Erythroblast (primary cell): ENCODE measurements around the gene FRZB.

Source experiments
- DNase-seq, 2 experiments: peaks; one replicate each; lab custom pipeline; 2025; lab: John Stamatoyannopoulos, UW
- GATA1 ChIP-seq: IDR thresholded peaks from 2 replicates; pipeline ENCODE4 v1.6.1; 2011; ENCODE audit warnings: low read depth, mild to moderate bottlenecking, control low read depth, low read length, moderate library complexity
- POLR2A ChIP-seq: IDR thresholded peaks from 2 replicates; pipeline ENCODE4 v1.6.1; 2011; ENCODE audit warnings: mild to moderate bottlenecking, low read length

FRZB gene

DNA sequence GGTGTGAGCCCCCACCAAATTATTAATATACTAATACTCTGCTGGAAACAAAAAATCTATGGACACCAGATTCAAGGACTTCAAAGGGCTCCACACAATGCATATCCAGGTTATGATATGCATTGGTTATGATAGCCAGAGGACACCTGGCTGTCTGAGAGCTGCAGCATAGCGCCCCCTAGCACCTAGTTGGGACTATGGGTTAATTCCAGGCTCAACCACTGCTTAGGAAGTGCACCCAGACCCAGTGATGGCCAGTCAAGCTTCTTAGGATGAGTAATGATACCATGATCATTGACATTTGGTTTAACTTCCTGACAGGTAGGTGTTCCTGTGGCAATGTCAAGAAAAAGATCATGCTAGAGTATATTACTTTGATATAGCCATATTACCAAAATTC lies 3.8 kb upstream of the FRZB start:
- peak; percentile 37 to 54 for DNase-seq
- TF ChIP-seq POLR2A = no peak
- no peak for TF ChIP-seq GATA1

DNA sequence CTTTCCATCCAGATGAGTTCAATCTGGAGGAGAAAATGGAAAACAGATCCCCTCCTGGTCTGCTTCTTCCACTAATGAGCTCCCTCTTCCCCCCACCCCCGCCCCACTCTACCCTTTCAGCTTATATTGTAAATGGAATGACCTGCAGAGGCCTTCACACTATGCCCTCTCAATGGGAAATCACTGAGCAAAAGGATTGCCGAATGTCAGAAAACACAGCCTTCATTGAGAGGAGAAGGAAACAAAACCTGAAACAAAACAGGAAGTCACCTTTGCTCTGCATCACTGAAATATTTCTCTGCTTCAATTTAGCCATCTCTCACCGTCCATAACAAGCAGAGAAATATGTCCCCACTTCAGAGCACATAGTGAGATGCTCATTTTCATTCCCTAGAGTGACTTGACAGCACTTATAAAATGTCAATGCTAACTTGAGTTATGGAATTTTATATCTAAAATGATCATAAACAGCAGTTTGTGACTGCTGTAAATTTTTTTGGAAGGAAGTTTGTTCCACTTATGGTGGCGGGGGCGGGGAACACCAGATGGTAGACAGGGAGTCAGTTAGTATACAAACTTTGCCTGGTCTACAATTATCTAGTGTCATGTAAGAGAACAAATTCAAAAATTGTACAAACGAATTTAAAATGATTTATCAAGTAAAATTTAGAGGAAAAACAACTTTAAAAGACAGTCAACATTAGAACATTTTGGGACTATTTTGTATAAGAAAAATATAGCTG lies 1.8 kb upstream of the FRZB start:
- TF ChIP-seq GATA1 (no peak), POLR2A (no peak)
- no peak for DNase-seq

DNA sequence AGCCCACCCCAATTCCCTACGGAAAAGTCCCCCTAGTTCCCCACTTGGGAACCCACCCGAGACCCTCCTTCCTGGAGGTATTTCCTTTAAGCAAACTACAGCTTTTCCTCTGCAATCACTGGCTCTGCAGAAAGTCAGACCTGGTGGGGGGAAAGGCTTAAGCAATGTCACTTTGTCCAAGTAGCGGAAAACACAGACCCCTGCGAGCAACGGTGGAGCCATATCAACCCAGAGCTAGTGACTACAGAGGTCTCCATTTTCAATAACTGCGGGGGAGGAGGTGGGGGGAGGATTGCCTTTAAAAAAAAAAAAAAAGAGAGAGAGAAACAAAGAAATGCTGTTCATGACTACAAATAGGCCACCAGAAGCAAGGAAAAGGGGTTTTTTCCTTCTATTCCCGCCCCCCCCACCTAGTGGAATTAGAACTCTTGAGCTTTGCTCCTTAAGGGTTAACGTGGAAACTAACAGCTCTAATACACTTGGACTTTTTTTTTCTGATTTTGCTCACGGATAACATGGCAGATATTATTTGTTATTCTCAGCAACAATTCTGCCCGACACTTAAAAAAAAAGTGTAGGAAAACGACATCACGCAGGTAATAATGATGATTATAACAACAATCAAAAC lies 1.1 kb upstream of the FRZB start:
- no peak for DNase-seq
- TF ChIP-seq GATA1 = no peak
- no peak for TF ChIP-seq POLR2A

DNA sequence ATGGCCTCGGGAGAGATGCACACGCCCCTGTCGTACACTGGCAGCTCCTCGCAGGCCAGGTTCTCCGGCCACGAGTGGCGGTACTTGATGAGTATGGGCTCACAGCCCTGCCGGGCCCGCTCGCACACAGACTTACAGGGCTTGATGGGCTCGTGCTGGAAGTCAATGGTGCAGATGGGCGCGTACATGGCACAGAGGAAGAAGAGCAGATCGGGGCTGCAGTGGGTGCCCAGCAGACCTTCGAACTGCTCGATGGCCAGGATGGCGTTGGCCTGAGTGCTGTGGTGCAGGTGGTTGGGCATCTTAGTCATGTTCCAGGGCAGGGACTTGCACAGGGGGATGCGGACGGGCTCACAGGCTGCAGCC lies 359 bp downstream of the FRZB start:
- no peak for TF ChIP-seq GATA1
- TF ChIP-seq POLR2A = no peak
- no peak for DNase-seq

DNA sequence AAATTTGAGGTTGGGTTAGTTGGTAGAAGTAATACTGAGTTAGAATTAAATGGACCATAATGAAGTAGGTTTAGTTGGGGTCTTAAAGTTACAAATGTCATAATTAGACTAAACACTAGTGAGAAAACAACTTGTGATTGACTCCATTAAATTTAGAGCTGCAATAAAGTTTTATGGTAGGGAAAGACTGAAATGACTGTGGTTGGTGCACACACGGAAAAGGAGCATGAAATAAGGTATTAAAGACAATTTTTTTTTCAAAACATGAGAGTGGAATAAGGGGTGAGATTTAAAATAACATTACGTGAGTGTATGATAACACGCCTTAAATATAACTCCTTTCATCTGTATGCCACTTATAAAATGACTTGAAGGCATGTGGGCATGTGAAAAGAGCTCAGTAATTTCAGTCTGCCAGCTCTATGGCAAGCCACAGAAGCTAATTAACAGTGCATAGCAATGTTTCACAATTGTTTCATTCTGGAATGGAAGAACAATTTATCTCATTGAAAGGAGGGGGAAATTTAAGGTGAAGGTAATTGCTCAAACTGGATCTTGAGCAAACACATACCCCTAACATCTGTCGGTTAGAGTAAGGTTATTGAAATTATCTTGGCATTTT lies 1.4 kb downstream of the FRZB start:
- DNase-seq = no peak
- TF ChIP-seq GATA1 (no peak), POLR2A (no peak)

DNA sequence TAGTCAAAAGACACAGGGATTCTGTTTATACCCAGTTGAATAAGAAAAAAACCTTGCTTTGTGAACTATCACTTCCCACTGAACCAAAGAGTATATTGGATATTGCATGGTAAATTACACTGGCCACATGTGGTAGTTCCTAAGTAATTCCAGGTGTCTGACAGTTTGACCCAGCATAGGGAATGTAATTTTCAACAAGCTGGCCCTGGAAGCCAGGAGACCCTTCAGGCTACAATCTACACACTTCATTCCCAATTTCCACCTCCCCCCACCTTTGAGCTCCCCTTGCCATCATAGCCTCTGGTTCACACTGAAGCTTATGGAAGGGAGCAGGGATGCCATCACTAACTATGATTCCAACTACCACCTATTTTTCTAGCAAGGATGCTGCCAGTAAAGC lies 2.8 kb downstream of the FRZB start:
- TF ChIP-seq GATA1 = no peak
- no peak for TF ChIP-seq POLR2A
- DNase-seq = no peak

DNA sequence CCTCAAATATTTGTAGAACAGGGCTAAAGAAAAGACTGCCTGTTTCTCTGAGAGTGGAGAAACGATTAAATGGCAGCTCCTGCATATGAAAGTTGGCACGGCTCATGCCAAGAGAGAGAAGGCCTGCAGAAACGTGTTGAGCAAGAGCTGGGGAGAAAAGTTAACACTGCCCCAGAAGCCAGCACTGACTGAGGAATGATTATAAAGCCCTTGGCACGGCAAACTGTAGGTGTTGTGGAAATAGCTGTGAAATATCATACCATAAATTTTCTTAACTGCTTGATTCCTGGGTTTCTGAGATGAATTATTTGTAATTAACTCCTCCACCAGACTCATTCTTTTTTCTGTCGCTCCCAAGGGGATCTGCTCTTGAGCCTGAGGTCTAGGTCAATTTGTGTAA lies 4.3 kb downstream of the FRZB start:
- DNase-seq = no peak
- no peak for TF ChIP-seq POLR2A

DNA sequence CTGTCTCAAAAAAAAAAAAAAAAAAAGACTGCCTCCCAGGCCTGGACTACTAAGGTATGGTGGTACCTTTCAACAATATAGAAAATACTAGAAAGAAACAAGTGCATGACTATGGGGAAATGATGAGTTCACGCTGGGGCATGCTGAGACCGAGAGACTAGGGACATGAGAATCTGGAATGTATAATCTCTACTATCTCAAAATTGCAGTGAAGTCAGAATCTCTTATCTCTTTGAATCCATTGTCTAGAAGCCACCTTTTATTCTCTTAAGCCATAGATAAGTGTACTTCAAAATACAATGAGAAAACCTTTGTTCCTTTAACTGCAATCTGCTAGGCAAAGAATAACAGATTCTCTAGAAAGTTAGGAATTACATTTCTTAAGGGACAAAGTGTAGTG lies 5.6 kb downstream of the FRZB start:
- no peak for DNase-seq
- TF ChIP-seq GATA1 = no peak
- no peak for TF ChIP-seq POLR2A

DNA sequence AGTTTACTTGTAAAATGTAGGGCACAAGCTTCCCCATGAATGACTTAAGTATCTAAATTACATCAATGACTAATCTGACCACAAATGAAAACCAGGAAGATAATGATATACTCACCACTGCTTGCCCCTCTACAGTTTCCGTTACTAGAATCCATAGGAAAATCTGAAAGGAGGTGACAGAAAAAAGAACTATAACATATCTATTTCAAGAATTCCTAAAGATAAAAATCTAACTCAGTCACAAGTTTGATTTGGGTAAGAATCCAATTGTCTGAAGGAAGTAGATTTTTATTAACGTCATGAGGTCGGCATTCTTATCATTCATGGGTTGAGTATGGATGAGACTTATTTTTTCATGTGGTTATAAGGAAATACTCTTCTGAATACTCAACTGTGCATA lies 7.8 kb downstream of the FRZB start:
- TF ChIP-seq GATA1 (no peak), POLR2A (no peak)
- DNase-seq = no peak

DNA sequence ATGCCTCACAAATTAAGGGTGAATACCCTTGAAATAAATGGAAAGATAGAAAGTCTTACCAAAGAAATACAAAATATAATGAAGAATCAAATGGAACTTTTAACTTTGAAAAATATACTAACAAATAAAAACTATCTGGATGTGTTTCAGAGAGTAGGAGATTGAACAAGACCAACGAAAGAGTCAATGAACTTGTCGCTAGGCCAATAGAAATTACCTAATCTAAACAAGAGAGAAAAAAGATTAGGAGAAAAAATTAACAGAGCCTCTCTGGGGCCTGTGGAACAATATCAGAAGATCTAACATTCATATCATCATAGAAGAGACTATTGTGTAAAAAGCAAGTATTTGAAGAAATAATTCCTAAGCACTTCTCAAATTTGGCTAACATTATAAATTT lies 11.1 kb downstream of the FRZB start:
- DNase-seq = no peak
- TF ChIP-seq GATA1 = no peak
- TF ChIP-seq POLR2A = no peak

DNA sequence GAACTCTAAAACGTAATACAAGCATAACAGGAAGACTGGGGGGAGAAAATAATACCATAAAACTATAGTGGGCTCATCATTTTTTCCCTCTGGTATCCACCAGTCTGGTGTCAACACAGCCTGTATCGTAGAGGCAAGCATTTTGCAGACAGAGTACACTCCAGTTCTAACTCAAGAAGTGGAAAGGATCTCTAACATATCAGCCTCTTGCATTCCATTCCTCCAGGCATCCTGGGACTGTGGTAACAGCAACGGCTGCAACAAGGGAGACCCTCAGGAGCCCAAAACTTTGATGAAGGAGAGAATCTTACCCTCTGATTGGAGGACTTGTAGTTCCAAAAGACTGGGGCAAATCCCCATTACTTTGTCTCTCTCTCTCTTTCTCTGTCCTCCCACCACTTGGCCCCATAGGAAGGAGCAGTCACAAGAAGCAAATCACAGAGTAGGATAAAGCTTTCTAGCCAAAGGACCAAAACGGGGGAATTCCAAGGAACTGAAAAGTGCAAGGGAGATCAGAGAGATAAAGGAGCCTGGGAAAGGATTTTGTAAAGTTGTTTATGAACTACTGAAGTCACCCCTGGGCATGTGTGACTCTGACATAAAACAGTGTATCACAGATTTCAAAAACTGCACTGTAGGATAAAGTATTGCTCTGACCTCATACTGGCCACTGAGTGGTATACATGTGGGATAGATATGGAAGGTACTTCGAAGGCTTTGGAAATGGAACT lies 11.9 kb downstream of the FRZB start:
- no peak for TF ChIP-seq GATA1
- no peak for TF ChIP-seq POLR2A
- no peak for DNase-seq

DNA sequence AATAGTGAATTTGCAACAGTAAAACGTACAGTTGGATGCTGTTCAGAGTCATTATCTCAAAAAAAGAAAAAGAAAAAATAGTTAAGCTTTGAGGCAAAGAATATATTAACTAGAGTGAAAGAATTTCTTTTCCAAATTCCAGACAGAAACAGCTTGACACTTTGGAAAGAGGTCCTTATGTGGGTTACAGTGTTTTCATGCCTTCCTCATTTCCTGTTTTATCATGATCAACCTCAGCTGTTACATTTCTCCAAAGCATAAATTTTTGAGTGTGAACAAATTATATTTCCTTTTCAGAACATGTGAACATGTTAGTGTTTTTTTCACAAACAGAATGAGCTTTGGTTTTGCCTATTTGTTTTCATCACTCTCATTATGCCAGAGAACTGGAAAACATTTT lies 13.6 kb downstream of the FRZB start:
- TF ChIP-seq GATA1 = no peak
- TF ChIP-seq POLR2A = no peak
- no peak for DNase-seq

DNA sequence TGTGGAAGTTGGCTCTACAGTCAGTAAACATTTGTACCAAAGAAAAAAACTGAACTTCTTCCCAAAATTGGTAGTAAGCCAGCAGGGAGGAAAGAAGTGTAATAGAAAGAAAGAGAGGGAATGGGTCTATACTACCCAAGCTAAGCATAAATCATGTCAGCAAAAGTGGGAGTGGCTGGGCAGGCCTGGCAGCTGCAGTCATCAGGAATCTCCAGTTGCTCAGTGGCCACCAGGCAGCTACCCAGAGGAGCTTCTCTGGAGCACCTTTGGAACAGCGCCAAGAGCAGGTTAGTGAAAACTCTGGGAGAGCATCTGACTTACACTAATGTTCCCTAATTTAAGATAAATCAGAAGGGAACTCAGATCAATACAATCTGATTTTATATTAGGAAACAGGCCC lies 14.3 kb downstream of the FRZB start:
- TF ChIP-seq POLR2A (no peak), GATA1 (no peak)
- DNase-seq = no peak

DNA sequence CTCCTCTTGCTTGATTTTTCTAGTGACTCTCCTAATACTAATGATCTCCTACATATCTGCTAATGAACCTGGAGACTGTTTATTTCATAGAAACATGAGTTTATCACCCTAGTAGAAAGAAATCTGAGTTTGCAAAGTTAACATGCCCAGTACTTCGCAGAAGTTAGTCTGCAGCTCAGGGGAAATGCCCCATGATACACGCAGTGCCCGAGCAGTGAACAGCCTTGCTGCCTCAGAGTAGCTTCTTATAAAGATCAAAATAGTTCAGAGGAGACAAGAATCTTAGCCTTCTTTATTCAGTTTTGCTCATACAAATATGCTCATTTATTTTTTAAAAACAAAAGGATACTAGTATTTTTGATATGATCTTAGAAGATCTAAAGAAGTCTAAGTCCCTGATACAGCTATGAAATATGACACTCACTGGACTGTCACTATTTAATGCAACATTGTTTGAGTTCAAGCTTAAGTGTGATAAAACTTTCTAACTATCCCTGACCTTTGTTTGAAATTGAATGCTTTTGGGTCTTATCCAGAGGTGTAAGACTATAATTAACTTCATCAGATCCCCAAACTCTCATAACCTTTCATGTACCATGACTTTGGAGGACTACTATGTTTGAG lies 20.5 kb downstream of the FRZB start:
- DNase-seq = no peak
- no peak for TF ChIP-seq POLR2A
- no peak for TF ChIP-seq GATA1
